T follicular helper cell (primary cell): ENCODE data around the gene SGMS1.

ENCODE experiments used
- DNase-seq: peaks from one replicate; pipeline ENCODE4 v3.0.0-alpha.2; 2020; ENCODE audit warnings: low read depth

The SGMS1 gene

GRCh38 chr10:50636618-50637579 lies 13.1 kb upstream of the SGMS1 start:
- DNase-seq: no peak

GRCh38 chr10:50635286-50635685 lies 11.5 kb upstream of the SGMS1 start:
- DNase-seq: no peak

GRCh38 chr10:50634479-50634878 lies 10.7 kb upstream of the SGMS1 start:
- no peak for DNase-seq

GRCh38 chr10:50631052-50631451 lies 7.3 kb upstream of the SGMS1 start:
- DNase-seq: no peak

- no peak for DNase-seq
These were observed 5.9 kb upstream of the SGMS1 start for GRCh38 chr10:50629495-50630122.

GRCh38 chr10:50627896-50628295 lies 4.1 kb upstream of the SGMS1 start:
- no peak for DNase-seq

GRCh38 chr10:50627443-50627842 lies 3.7 kb upstream of the SGMS1 start:
- no peak for DNase-seq

- DNase-seq: no peak
These were observed 1.9 kb upstream of the SGMS1 start for GRCh38 chr10:50625649-50626132.

- DNase-seq: peak; percentile 49
These were observed 1.2 kb upstream of the SGMS1 start for GRCh38 chr10:50624866-50625501.

- peak; percentile 91 for DNase-seq
These were observed 683 bp upstream of the SGMS1 start for GRCh38 chr10:50624413-50624865.

- peak; percentile 19 for DNase-seq
These were observed 772 bp downstream of the SGMS1 start for GRCh38 chr10:50622706-50623662.

- DNase-seq: peak; percentile 50
These were observed 1.6 kb downstream of the SGMS1 start for GRCh38 chr10:50621968-50622705.

- no peak for DNase-seq
These were observed 2.9 kb downstream of the SGMS1 start for GRCh38 chr10:50620899-50621298.

- no peak for DNase-seq
These were observed 3.9 kb downstream of the SGMS1 start for GRCh38 chr10:50619882-50620281.

GRCh38 chr10:50619166-50619565 lies 4.6 kb downstream of the SGMS1 start:
- no peak for DNase-seq

- no peak for DNase-seq
These were observed 5.1 kb downstream of the SGMS1 start for GRCh38 chr10:50618624-50619023.

- DNase-seq: no peak
These were observed 8.1 kb downstream of the SGMS1 start for GRCh38 chr10:50615658-50616057.

GRCh38 chr10:50614444-50615137 lies 9.2 kb downstream of the SGMS1 start:
- no peak for DNase-seq

GRCh38 chr10:50613726-50614443 lies 9.9 kb downstream of the SGMS1 start:
- no peak for DNase-seq
